ENCODE data around the gene NOP10.
"Not testable (repeated sequence)": the region's sequence is repeated elsewhere in the genome, so short reads cannot be mapped to it uniquely, and the experiment has no call there.

Gene NOP10

DNA sequence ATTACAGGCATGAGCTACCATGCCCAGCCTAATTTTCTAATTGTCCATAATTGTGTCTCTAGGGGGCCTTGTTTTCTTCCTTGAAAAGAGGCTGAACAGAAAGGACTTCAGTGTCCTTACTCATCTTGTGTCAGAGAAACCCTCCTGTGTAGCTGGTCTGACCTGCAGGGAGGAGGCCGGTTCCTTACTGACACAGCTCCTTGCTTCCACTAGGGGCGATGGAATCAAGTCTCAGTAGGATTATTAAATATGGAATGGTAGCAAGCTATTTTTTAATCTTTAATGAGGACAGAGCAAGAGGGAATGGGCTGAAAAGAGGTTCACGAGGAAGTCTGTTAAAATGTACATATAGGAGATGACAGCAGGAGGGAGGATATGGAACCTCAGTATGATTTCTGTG is 15.4 kb upstream of the NOP10 start:
- DNase-seq = no peak

DNA sequence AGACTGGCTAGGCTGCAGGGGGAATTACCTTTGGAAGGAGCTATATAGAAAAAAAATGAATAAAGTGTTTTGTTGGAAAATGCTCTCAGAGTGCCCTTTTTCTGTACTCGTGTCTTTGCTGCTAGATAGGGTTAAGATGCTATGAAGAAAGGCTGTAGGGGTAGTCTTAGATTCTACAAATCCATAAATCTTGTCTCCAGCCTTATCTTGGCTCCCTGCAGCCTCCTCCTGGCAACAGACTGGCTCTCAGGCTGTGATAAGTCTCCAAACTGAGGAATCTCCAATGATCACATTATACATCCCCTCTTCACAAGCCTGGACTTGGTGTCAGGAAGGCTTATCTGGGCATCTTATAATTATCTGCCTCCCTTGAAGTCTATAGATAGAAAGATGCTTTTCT is 14.7 kb upstream of the NOP10 start:
- no peak for DNase-seq

GRCh38 chr15:34355241-34355640 is 12.3 kb upstream of the NOP10 start:
- no peak for DNase-seq

- no peak for DNase-seq
Observed at GRCh38 chr15:34354286-34354685, 11.3 kb upstream of the NOP10 start.

DNA sequence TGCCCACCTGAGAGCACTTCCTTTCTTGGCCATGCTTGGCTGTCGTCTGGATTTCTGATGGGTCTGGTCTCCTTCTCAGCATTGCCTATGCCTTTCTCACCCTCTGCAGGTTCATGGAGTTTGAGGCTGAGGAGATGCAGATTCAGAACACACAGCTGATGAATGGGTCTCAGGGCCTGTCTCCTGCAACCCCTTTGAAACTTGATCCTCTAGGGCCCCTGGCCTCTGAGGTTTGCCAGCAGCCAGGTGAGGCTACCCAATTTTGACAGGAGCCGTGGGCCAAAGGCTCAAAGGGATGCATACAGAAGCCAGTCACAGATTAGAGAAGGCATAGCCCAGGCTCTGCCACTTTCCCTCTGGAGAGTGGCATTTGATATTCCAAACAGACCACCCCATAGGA is 10.7 kb upstream of the NOP10 start:
- DNase-seq = no peak

DNA sequence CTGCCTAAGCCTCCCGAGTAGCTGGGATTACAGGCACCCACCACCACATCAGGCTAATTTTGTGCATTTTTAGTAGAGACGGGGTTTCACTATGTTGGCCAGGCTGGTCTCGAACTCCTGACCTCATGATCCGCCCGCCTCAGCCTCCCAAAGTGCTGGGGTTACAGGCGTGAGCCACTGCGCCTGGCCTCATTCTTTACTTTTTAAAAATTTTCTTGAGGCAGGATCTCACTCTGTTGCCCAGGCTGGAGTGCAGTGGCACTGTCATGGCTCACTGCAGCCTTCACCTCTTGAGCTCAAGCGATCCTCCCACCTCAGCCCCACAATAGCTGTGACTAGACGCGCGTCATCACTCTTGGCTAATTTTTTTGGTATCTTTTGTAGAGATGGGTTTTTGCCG is 10.1 kb upstream of the NOP10 start:
- DNase-seq = not testable (repeated sequence)

- no peak for DNase-seq
Observed at GRCh38 chr15:34349769-34350168, 6.8 kb upstream of the NOP10 start.

GRCh38 chr15:34348735-34349300 is 5.9 kb upstream of the NOP10 start:
- DNase-seq = no peak

DNA sequence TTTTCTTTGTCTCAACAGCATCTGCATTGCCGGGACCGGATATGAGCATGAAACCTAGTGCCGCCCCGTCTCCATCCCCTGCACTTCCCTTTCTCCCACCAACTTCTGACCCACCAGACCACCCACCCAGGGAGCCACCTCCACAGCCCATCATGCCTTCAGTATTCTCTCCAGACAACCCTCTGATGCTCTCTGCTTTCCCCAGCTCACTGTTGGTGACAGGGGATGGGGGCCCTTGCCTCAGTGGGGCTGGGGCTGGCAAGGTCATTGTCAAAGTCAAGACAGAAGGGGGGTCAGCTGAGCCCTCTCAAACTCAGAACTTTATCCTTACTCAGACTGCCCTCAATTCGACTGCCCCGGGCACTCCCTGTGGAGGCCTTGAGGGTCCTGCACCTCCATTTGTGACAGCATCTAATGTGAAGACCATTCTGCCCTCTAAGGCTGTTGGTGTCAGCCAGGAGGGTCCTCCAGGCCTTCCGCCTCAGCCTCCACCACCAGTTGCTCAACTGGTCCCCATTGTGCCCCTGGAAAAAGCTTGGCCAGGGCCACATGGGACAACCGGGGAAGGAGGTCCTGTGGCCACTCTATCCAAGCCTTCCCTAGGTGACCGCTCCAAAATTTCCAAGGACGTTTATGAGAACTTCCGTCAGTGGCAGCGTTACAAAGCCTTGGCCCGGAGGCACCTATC is 5.2 kb upstream of the NOP10 start:
- no peak for DNase-seq

DNA sequence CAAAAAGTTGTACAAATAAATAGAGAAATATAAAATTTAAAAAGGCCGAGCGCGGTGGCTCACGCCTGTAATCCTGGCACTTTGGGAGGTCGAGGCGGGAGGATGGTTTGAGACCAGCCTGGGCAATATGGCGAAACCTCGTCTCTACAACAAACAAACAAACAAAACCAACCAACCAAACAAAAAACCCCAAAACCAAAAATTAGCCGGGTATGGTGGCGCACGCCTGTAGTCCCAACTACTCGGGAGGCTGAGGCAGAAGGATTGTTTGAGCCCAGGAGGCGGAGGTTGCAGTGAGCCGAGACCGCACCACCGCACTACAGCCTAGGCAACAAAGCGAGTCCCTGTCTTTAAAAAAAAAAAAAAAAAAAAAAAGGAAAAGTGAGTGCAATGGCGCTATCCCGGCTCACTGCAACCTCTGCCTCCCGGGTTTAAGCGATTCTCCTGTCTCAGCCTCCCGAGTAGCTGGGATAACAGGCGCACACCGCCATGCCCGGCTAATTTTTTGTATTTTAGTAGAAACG is 661 bp downstream of the NOP10 start:
- DNase-seq = not testable (repeated sequence)

- DNase-seq = no peak
Observed at GRCh38 chr15:34341381-34342212, 1.3 kb downstream of the NOP10 start.

- DNase-seq = no peak
Observed at GRCh38 chr15:34339946-34340345, 3.0 kb downstream of the NOP10 start.

GRCh38 chr15:34338347-34338746 is 4.6 kb downstream of the NOP10 start:
- DNase-seq = no peak

GRCh38 chr15:34337557-34338306 is 5.2 kb downstream of the NOP10 start, which contains the start of gene SLC12A6:
SLC12A6 (minus strand) TSS chr15:34337781; CDS start chr15:34336680, 1,101 bp downstream.
- DNase-seq = peak; percentile 91 to 92

GRCh38 chr15:34336991-34337556 is 5.9 kb downstream of the NOP10 start:
- peak; percentile 28 to 39 for DNase-seq

GRCh38 chr15:34336231-34336990 is 6.5 kb downstream of the NOP10 start:
- DNase-seq = no peak

DNA sequence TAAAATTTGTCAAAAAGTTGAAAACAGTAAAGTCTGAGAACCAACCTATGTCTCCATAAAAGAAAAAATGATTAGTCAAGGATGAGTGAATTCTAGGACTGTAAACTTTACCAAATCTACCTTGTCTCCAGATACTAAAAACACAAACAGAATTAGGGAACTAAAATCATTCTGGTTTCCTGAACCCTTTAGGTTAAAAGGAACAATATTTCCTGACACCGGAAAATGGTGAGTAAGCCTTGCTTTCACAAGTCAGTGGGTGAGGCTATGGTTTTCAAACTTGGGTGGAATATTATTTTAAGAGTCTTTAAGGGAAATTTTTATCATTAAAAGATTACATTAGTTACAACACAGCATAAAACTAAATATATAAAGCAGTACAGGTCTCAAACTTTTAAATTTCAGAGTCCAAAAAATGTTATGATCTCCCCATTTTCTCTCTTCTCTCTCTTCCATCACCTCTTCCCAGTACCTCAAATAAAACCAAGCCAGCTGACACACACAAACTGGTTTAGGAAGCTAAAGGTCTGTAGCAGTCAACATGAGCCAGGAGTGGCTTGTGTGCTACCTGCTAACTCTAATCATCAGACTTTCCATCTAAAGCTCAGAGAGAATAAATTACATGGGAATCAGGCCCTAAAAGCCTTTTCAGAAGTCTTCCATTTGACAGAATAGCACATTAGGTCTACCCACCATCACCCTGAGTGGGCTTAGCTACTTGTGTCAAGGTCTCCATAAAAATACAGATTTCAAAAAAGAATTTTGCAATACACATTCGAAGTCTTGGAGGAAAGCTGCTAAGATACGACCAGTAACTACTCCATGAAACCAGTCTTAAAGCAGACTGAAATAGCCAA is 7.5 kb downstream of the NOP10 start:
- no peak for DNase-seq

DNA sequence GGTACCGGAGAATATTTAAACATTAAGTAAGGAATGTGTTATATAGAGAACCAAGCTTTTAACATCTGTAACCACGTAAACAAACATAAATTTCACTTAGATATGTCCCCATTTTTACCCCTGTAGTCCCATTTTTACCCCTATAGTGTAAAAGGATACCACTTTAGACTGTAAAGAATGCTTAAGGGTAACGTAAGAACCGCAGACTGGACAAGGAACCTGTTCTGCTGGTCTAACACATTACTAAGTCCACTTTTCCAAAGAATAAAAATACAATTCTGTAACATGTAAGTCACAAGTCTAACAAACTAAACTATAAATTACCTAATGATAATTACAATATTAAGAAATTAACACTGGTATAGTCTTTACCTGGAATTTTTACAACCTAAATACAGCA is 8.3 kb downstream of the NOP10 start:
- no peak for DNase-seq

DNA sequence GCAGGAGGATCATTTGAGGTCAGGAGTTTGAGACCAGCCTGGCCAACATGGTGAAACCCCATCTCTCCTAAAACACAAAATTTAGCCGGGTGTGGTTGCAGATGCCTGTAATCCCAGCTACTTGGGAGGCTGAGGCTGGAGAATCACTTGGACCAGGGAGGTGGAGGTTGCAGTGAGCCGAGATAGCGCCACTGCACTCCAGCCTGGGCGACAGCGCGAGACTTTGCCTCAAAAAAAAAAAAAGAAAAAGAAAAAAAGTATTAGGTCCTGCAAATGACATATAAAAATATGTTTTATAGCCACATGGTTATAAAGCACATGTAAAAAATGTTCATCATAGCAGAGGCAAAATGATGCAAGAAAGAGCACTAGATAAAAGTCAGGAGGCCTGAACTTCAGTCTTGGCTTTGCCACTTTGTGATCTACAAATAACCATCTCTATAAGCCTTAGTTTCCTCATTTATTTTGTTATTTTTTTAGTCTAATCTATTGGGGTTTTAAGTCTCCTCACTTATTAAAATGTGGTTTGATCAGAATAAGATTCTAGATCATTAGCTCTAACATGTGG is 10.3 kb downstream of the NOP10 start:
- no peak for DNase-seq

DNA sequence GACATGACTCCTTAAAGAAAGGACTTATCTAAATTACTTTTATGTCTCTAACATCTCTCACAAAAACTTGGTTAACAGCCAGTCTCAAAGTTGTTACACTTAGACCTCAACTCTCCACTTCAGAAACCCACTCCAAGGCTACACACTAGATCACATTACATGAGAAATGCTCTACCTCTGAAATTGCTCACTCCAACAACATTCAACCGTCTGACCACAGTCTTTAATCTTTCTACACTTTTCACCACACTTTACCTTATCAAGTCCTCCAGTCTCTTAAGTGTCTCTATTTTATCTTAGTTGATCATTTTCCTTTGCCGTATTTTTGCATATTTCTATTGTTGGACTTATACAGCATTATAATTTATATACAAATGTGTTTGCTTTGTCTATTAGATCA is 11.1 kb downstream of the NOP10 start:
- DNase-seq = no peak
